HepG2 (cell line): Measurements from ENCODE around the gene ANKS1B. TPM values are rescaled to one million over a fixed set of nuclear protein-coding genes. Genes with fewer than 3 reads are reported as not detected.

Source experiments
- ATAC-seq: fragments of 200-7000 bp; cut with Tn5 transposase; 3 replicates; pipeline ENCODE4 v1.9.1; 2020; ENCODE audit warnings: mild to moderate bottlenecking, moderate library complexity
- BruUV-seq: library from RNA; stranded (reverse); fragments of 400-500 nt; replicated peaks from 2 replicates; lab custom pipeline; 2021; lab: Mats Ljungman, UMichigan
- CTCF ChIA-PET: fragments of 300-600 bp; formaldehyde crosslinking; extraction: SDS; loops from one replicate; lab custom pipeline; 2021; ENCODE audit warnings: low total read pairs, inconsistent platforms, low intra/inter-chr PET ratio; lab: Yijun Ruan, JAX
- POLR2A ChIA-PET: fragments of 350-600 bp; sonication (Branson Sonifier 250); formaldehyde crosslinking; loops from one replicate; lab custom pipeline; 2020; ENCODE audit warnings: antibody characterized with exemption, inconsistent platforms; lab: Yijun Ruan, JAX
- DNase-seq: peaks from one replicate; pipeline ENCODE4 v3.0.0-alpha.2; 2015; ENCODE audit warnings: low spot score
- FAIRE-seq: peaks from 3 replicates; lab custom pipeline; 2011; peaks lifted over from hg19 to GRCh38; lab: Jason Lieb, UNC
- H2AFZ ChIP-seq: one replicate; pipeline ENCODE4 v1.6.1; 2011; ENCODE audit warnings: low read length, inconsistent platforms
- H3K27ac ChIP-seq: fragments of 300-600 bp; 3 replicates; pipeline ENCODE4 v1.8.0; 2011; ENCODE audit warnings: mixed run types, mild to moderate bottlenecking, mixed read lengths, low read length, inconsistent platforms; ENCODE audit not compliant: insufficient read depth; ENCODE audit errors: extremely low read length
- H3K27me3 ChIP-seq, 2 experiments: fragments of 200-600 bp in 1 of 2; 2 replicates in 1 of 2; 3 replicates in 1 of 2; pipeline versions ENCODE4 v1.6.0 to v1.8.0; 2011; ENCODE audit warnings: low read length in 2 of 2, mild to moderate bottlenecking in 2 of 2, moderate library complexity in 2 of 2, inconsistent platforms in 1 of 2; ENCODE audit not compliant: insufficient read depth in 2 of 2, control insufficient read depth in 1 of 2
- H3K36me3 ChIP-seq, 2 experiments: fragments of 200-600 bp in 1 of 2; replicated peaks in 1 of 2; 2 replicates in 1 of 2; 3 replicates in 1 of 2; pipeline versions ENCODE4 v1.5.1 to v1.8.0; 2011; ENCODE audit warnings: low read length in 2 of 2, inconsistent platforms in 1 of 2; ENCODE audit not compliant: insufficient read depth in 2 of 2, control insufficient read depth in 1 of 2
- H3K4me1 ChIP-seq: 2 replicates; pipeline ENCODE4 v1.5.1; 2012; ENCODE audit warnings: low read length, inconsistent platforms; ENCODE audit not compliant: insufficient read depth
- H3K4me2 ChIP-seq: 2 replicates; pipeline ENCODE4 v1.6.0; 2011; ENCODE audit warnings: low read depth, low read length, inconsistent platforms
- H3K4me3 ChIP-seq, 3 experiments: fragments of 200-600 bp in 1 of 3; sonication (generic), shearing (Covaris generic) in 1 of 3; replicated peaks in 1 of 3; 2 replicates each; pipeline ENCODE4 v1.5.1; 2011 to 2016; ENCODE audit warnings: low read length in 3 of 3, inconsistent platforms in 2 of 3, low read depth in 2 of 3, mild to moderate bottlenecking in 2 of 3, control low read depth in 1 of 3, mixed read lengths in 1 of 3; ENCODE audit not compliant: insufficient read depth in 1 of 3
- H3K79me2 ChIP-seq: one replicate; pipeline ENCODE4 v1.6.1; 2011; ENCODE audit warnings: low read length, inconsistent platforms; ENCODE audit not compliant: insufficient read depth
- H3K9ac ChIP-seq: 2 replicates; pipeline ENCODE4 v1.6.0; 2011; ENCODE audit warnings: mild to moderate bottlenecking, low read depth, low read length, inconsistent platforms; ENCODE audit not compliant: insufficient read depth
- H3K9me3 ChIP-seq: 2 replicates; pipeline ENCODE4 v1.5.1; 2012; ENCODE audit warnings: mild to moderate bottlenecking, low read length
- H4K20me1 ChIP-seq: 2 replicates; pipeline ENCODE4 v1.6.0; 2011; ENCODE audit warnings: inconsistent platforms, mild to moderate bottlenecking, low read length, moderate library complexity; ENCODE audit not compliant: insufficient read depth
- HDAC2 ChIP-seq: sonication (generic); formaldehyde crosslinking; IDR thresholded peaks from 2 replicates; pipeline ENCODE4 v1.4.0; 2020; ENCODE audit warnings: missing genetic modification reagents
- KMT2B ChIP-seq: IDR thresholded peaks from 2 replicates; pipeline ENCODE4 v1.6.1; 2016; ENCODE audit warnings: missing genetic modification reagents, missing compliant biosample characterization
- MAFF ChIP-seq: IDR thresholded peaks from 2 replicates; pipeline ENCODE4 v1.6.1; 2011; ENCODE audit warnings: low read depth, low read length, improper control_type of control experiment
- NCOA1 ChIP-seq: sonication (generic); formaldehyde crosslinking; IDR thresholded peaks from 2 replicates; pipeline ENCODE4 v1.9.0; 2021; ENCODE audit warnings: missing genetic modification reagents
- REL ChIP-seq: sonication (generic); formaldehyde crosslinking; conservative IDR thresholded peaks from 2 replicates; pipeline ENCODE4 v1.8.0; 2022; ENCODE audit warnings: mild to moderate bottlenecking, missing genetic modification reagents, moderate library complexity
- ZNF484 ChIP-seq: sonication (generic); formaldehyde crosslinking; IDR thresholded peaks from 2 replicates; pipeline ENCODE4 v1.5.1; 2020; ENCODE audit warnings: mild to moderate bottlenecking, low read depth, missing genetic modification reagents, borderline replicate concordance
- WGBS: methylation state at CpG from one replicate; pipeline ENCODE4 v1.1.6; 2017; ENCODE audit warnings: low lambda C conversion rate; 5-methylcytosine and 5-hydroxymethylcytosine counted together
- in situ Hi-C: cut with HindIII; loops from 2 replicates; pipeline ENCODE4 v1.10.0; 2017; ENCODE audit warnings: low pct_unique_long_range_greater_than_20kb; ENCODE audit not compliant: extremely low pct_ligation_motif_present
- intact Hi-C: fragments of 100-400 bp; cut with micrococcal nuclease; formaldehyde crosslinking; loops from one replicate; pipeline ENCODE4 v1.10.0; 2022; ENCODE audit not compliant: unreplicated experiment
- polyA plus RNA-seq, 8 experiments: library from polyadenylated mRNA; depleted of rRNA in 3 of 8; stranded (reverse) in 7 of 8; unstranded in 1 of 8; fragments of >200 nt; fragmentation: Illumina TruSeq in 4 of 8; extraction: Trizol in 4 of 8; gene quantifications; 2 replicates each; pipeline versions ENCODE4 v1.2.1 to v1.2.3, GENCODE V29; 2011 to 2016; ENCODE audit warnings: low read depth in 4 of 8, missing spikeins in 1 of 8, mixed read lengths in 1 of 8; ENCODE audit not compliant: insufficient read depth in 1 of 8
- total RNA-seq, 5 experiments: library from RNA; depleted of rRNA; stranded (reverse); fragments of >200 nt; fragmentation: Illumina TruSeq; extraction: Trizol; gene quantifications; 2 replicates each; pipeline ENCODE4 v1.2.3, GENCODE V29; 2016; ENCODE audit warnings: low read depth in 1 of 5
- TF ChIP-seq, protein P1 (sequence below): sonication (generic); formaldehyde crosslinking; IDR thresholded peaks from 2 replicates; pipeline ENCODE4 v1.4.0; 2020; ENCODE audit warnings: missing genetic modification reagents
- TF ChIP-seq, protein P2 (sequence below): sonication (generic); formaldehyde crosslinking; IDR thresholded peaks from 2 replicates; pipeline ENCODE4 v1.8.0; 2023; ENCODE audit warnings: mild to moderate bottlenecking, missing genetic modification reagents
- TF ChIP-seq, protein P3 (sequence below), 2 experiments: fragments of 450-650 bp in 1 of 2; sonication (generic) in 1 of 2; formaldehyde crosslinking in 1 of 2; IDR thresholded peaks; 2 replicates each; pipeline versions ENCODE4 v1.6.1 to v1.8.0; 2016 to 2022; ENCODE audit warnings: antibody characterized with exemption in 1 of 2, mild to moderate bottlenecking in 1 of 2, missing genetic modification reagents in 1 of 2
- TF ChIP-seq, protein P4 (sequence below): fragments of 450-650 bp; IDR thresholded peaks from 2 replicates; pipeline ENCODE4 v1.6.1; 2016

The ANKS1B gene
- total and polyA plus RNA-seq, 2 of the 13 experiments (the other 11 are each of a cell fraction or from before 2014, with no cell fraction given), result 0.15 TPM; not detected in 1

DNA sequence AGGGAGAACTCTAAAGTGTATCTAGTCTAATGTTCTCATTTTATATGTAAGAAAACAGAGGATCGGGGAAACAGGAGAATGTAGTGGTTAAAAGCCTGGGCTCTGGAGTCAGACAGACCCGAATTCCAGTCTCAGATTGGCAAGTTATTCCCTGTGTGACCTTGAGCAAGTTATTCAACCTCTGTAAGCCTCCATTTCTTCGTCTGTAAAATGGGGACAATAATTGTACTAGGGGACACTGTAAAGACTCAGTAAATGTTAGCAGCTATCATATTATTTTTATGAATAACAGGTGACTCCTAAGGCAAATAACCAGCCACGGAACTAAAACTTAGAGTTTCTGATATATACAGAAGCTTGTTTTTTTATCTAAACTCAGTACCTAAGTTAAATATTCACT, 1187.5 kb downstream of the ANKS1B start (continued):
- TF ChIP-seq, protein P1, sequence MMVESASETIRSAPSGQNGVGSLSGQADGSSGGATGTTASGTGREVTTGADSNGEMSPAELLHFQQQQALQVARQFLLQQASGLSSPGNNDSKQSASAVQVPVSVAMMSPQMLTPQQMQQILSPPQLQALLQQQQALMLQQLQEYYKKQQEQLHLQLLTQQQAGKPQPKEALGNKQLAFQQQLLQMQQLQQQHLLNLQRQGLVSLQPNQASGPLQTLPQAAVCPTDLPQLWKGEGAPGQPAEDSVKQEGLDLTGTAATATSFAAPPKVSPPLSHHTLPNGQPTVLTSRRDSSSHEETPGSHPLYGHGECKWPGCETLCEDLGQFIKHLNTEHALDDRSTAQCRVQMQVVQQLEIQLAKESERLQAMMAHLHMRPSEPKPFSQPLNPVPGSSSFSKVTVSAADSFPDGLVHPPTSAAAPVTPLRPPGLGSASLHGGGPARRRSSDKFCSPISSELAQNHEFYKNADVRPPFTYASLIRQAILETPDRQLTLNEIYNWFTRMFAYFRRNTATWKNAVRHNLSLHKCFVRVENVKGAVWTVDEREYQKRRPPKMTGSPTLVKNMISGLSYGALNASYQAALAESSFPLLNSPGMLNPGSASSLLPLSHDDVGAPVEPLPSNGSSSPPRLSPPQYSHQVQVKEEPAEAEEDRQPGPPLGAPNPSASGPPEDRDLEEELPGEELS (CRISPR knock-in tag), result no peak
- TF ChIP-seq HDAC2 (CRISPR knock-in tag), result no peak
- TF ChIP-seq NCOA1 (CRISPR knock-in tag), result no peak
- TF ChIP-seq, protein P2, sequence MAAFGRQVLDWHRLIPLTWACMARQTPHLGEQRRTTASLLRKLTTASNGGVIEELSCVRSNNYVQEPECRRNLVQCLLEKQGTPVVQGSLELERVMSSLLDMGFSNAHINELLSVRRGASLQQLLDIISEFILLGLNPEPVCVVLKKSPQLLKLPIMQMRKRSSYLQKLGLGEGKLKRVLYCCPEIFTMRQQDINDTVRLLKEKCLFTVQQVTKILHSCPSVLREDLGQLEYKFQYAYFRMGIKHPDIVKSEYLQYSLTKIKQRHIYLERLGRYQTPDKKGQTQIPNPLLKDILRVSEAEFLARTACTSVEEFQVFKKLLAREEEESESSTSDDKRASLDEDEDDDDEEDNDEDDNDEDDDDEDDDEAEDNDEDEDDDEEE (CRISPR knock-in tag), result no peak
- TF ChIP-seq MAFF, result no peak
- TF ChIP-seq KMT2B, result no peak

DNA sequence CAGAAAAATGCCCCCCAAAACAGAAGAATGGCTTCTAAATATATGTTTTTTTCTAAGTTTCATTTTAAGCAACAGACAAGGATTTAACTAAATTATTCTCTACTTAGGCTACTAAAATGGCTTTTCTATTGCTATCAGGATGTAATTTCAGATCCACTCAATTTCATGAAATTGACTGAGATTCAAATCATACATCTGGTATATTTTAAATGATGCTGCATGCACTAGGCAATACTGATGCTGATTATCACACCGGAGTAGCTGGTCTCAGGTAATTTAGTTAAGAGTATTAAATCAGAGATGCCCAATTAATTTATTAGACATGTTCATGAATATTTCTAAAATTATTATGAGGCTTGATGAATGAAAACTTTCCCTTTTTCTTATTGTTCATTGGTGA, 1188.0 kb downstream of the ANKS1B start:
- Histone ChIP-seq H3K9ac (no peak overlapping the region), H3K4me3 (no peak overlapping the region), H3K4me2 (no peak overlapping the region), H3K27ac (no peak overlapping the region), H3K79me2 (no peaks in the 10 kb centered on the region), H2AFZ (no peak overlapping the region), H3K27me3 (no peaks in the 10 kb centered on the region), H3K4me1 (no peaks in the 10 kb centered on the region), H4K20me1 (no peaks in the 10 kb centered on the region), H3K36me3 (no peaks in the 10 kb centered on the region), H3K9me3 (no peaks in the 10 kb centered on the region)
- CTCF ChIA-PET, result no interaction called here
- ATAC-seq (no peak), DNase-seq (no peak), FAIRE-seq (no peak)
- WGBS, result 0% methylated on average over 1 of the region's 1 CpG
- no TSS peak for BruUV-seq
- POLR2A ChIA-PET, result no interaction called here
- in situ Hi-C loops, result no loop called here
- intact Hi-C loops, result no loop called here
- TF ChIP-seq, protein P3, sequence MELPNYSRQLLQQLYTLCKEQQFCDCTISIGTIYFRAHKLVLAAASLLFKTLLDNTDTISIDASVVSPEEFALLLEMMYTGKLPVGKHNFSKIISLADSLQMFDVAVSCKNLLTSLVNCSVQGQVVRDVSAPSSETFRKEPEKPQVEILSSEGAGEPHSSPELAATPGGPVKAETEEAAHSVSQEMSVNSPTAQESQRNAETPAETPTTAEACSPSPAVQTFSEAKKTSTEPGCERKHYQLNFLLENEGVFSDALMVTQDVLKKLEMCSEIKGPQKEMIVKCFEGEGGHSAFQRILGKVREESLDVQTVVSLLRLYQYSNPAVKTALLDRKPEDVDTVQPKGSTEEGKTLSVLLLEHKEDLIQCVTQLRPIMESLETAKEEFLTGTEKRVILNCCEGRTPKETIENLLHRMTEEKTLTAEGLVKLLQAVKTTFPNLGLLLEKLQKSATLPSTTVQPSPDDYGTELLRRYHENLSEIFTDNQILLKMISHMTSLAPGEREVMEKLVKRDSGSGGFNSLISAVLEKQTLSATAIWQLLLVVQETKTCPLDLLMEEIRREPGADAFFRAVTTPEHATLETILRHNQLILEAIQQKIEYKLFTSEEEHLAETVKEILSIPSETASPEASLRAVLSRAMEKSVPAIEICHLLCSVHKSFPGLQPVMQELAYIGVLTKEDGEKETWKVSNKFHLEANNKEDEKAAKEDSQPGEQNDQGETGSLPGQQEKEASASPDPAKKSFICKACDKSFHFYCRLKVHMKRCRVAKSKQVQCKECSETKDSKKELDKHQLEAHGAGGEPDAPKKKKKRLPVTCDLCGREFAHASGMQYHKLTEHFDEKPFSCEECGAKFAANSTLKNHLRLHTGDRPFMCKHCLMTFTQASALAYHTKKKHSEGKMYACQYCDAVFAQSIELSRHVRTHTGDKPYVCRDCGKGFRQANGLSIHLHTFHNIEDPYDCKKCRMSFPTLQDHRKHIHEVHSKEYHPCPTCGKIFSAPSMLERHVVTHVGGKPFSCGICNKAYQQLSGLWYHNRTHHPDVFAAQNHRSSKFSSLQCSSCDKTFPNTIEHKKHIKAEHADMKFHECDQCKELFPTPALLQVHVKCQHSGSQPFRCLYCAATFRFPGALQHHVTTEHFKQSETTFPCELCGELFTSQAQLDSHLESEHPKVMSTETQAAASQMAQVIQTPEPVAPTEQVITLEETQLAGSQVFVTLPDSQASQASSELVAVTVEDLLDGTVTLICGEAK (IDR thresholded peaks at IDR 0.05), result no peak
- TF ChIP-seq, protein P3 (CRISPR knock-in tag; IDR thresholded peaks at IDR 0.05), result no peak
- TF ChIP-seq REL (no peak), ZNF484 (CRISPR knock-in tag) (no peak)
- TF ChIP-seq, protein P4, sequence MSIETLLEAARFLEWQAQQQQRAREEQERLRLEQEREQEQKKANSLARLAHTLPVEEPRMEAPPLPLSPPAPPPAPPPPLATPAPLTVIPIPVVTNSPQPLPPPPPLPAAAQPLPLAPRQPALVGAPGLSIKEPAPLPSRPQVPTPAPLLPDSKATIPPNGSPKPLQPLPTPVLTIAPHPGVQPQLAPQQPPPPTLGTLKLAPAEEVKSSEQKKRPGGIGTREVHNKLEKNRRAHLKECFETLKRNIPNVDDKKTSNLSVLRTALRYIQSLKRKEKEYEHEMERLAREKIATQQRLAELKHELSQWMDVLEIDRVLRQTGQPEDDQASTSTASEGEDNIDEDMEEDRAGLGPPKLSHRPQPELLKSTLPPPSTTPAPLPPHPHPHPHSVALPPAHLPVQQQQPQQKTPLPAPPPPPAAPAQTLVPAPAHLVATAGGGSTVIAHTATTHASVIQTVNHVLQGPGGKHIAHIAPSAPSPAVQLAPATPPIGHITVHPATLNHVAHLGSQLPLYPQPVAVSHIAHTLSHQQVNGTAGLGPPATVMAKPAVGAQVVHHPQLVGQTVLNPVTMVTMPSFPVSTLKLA, result no peak
